Mucosa of descending colon (tissue), 3 donors: ENCODE data around the gene PPFIA1. TPM values are rescaled to one million over a fixed set of nuclear protein-coding genes. Genes with fewer than 3 reads are reported as not detected.

ENCODE experiments used
- ATAC-seq: fragments of 200-7000 bp; cut with Tn5 transposase; one replicate; pipeline ENCODE4 v1.9.1; 2020; ENCODE audit warnings: mild to moderate bottlenecking, moderate library complexity
- DNase-seq, 3 donors: peaks; one replicate each; pipeline ENCODE4 v3.0.0-alpha.2; 2020
- H3K36me3 ChIP-seq: fragments of 200-600 bp; one replicate; pipeline ENCODE4 v1.8.0; 2021; ENCODE audit warnings: low read depth, mild to moderate bottlenecking
- H3K4me1 ChIP-seq: fragments of 200-600 bp; one replicate; pipeline ENCODE4 v1.8.0; 2021; ENCODE audit warnings: low read depth, mild to moderate bottlenecking
- H3K4me3 ChIP-seq: fragments of 200-600 bp; one replicate; pipeline ENCODE4 v1.8.0; 2021; ENCODE audit warnings: mild to moderate bottlenecking
- H3K9me3 ChIP-seq: fragments of 200-600 bp; one replicate; pipeline ENCODE4 v1.8.0; 2021; ENCODE audit warnings: mild to moderate bottlenecking
- CTCF ChIP-seq: fragments of 200-600 bp; IDR thresholded peaks from one replicate; pipeline ENCODE4 v1.8.0; 2022; ENCODE audit warnings: antibody characterized with exemption, mild to moderate bottlenecking
- intact Hi-C, 2 donors: fragments of 100-400 bp; cut with DNase I in 1 of 2; cut with micrococcal nuclease in 1 of 2; formaldehyde crosslinking; loops; one replicate each; pipeline versions ENCODE4 v1.11.0 to v1.11.1; 2022; cut with DNase I, micrococcal nuclease
- total RNA-seq, 3 donors: library from RNA; stranded (reverse); fragmentation: NEBNext Ultra II Directional in 2 of 3; extraction: Animal tissue kit (Norgen Biotek cat#: 25700) in 2 of 3; gene quantifications; one replicate each; pipeline versions ENCODE4 v1.2.1 to v1.2.4, GENCODE V29; 2021 to 2023
- donor health status: DM: no; HTN: no; CAD: no; lungs with moderate emphysema.
- donor health status: DM: no; HTN: no; CAD: no.
- donor health status: DM: no; HTN: yes; CAD: no.

Gene PPFIA1
- total RNA-seq, 3 donors from 2014 or later, result 58.5 to 65.7 (median 65.0) TPM

- intact Hi-C loops, result no loop called here
- no peak for TF ChIP-seq CTCF
- ATAC-seq, result no peak
These were observed 1.5 kb downstream of the PPFIA1 start for GRCh38 chr11:70272009-70272408.

GRCh38 chr11:70278994-70279393 lies 8.5 kb downstream of the PPFIA1 start:
- Histone ChIP-seq H3K36me3 (no peaks in the 10 kb centered on the region), H3K4me3 (no peak overlapping the region), H3K4me1 (no peaks in the 10 kb centered on the region), H3K9me3 (no peaks in the 10 kb centered on the region)
- no peak for ATAC-seq
- TF ChIP-seq CTCF, result no peak
- intact Hi-C loops, result no loop called here
- DNase-seq, result no peak

More at GRCh38 chr11:70272009-70272408, 1.5 kb downstream of the PPFIA1 start:
- no peaks in the 10 kb centered on the region for H3K36me3 ChIP-seq
- peaks cover 17% of the 10 kb centered on the region for H3K4me1 ChIP-seq
- H3K9me3 ChIP-seq, result no peaks in the 10 kb centered on the region
- no peak for DNase-seq
- H3K4me3 ChIP-seq, result no peak overlapping the region

GRCh38 chr11:70281156-70281609 lies 10.7 kb downstream of the PPFIA1 start:
- ATAC-seq, result peak; percentile 14
- no peaks in the 10 kb centered on the region for H3K36me3 ChIP-seq

GRCh38 chr11:70282012-70282411 lies 11.5 kb downstream of the PPFIA1 start:
- Histone ChIP-seq H3K9me3 (no peaks in the 10 kb centered on the region), H3K36me3 (no peaks in the 10 kb centered on the region), H3K4me1 (no peaks in the 10 kb centered on the region), H3K4me3 (no peak overlapping the region)
- DNase-seq, result no peak
- ATAC-seq, result peak; percentile 18
- no peak for TF ChIP-seq CTCF
- intact Hi-C loops, result no loop called here

More at GRCh38 chr11:70281156-70281609, 10.7 kb downstream of the PPFIA1 start:
- H3K4me1 ChIP-seq, result no peaks in the 10 kb centered on the region
- intact Hi-C loops, result no loop called here
- H3K4me3 ChIP-seq, result no peak overlapping the region
- H3K9me3 ChIP-seq, result no peaks in the 10 kb centered on the region
- DNase-seq, result no peak
- no peak for TF ChIP-seq CTCF

GRCh38 chr11:70288721-70289120 lies 18.2 kb downstream of the PPFIA1 start:
- no peak for ATAC-seq
- Histone ChIP-seq H3K36me3 (no peaks in the 10 kb centered on the region), H3K9me3 (no peaks in the 10 kb centered on the region), H3K4me1 (no peaks in the 10 kb centered on the region), H3K4me3 (no peak overlapping the region)
- no peak for TF ChIP-seq CTCF
- DNase-seq, result no peak
- intact Hi-C loops, result no loop called here

GRCh38 chr11:70289582-70289981 lies 19.1 kb downstream of the PPFIA1 start:
- DNase-seq, result no peak
- no peak overlapping the region for H3K4me3 ChIP-seq
- intact Hi-C loops, result no loop called here
- ATAC-seq, result no peak
- H3K36me3 ChIP-seq, result no peaks in the 10 kb centered on the region
- H3K9me3 ChIP-seq, result no peaks in the 10 kb centered on the region
- TF ChIP-seq CTCF, result no peak
- H3K4me1 ChIP-seq, result no peaks in the 10 kb centered on the region
